ENCODE data around the gene ALG1.

DNA sequence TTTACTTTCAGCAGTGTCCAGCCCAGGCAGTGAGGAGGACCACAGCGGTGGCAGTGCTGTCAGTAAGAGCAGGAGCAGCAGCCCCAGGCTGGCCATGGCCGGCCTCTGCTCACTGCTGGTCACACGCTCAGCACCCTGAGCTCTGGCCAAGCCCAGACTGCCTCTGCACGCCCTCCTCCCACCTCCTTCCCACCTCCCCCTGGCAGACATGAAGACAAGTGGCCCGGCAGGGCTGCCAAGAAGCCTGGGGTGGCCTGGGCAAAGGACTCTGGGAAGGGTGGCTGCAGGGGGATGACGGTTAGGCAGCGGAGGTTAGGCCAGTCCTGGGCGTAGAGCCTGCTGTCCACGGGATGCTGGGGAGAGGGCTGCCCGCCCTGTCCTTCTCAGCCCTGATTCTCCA, 5.8 kb upstream of the ALG1 start, which contains the start of gene C16orf89:
- TF ChIP-seq EZH2phosphoT487 (IDR thresholded peaks at IDR 0.05; ENCODE audit: unreplicated experiment): no peak
- TF ChIP-seq CTCF (conservative IDR thresholded peaks at IDR 0.05; ENCODE audit: low read depth in 2 of 2): no peak
- TF ChIP-seq JUNB (IDR thresholded peaks at IDR 0.05; ENCODE audit: unreplicated experiment): no peak
- no peak for TF ChIP-seq POLR2AphosphoS5 (IDR thresholded peaks at IDR 0.05; ENCODE audit: low read depth)
- no peak for TF ChIP-seq ETS1 (IDR thresholded peaks at IDR 0.05)
- no peak for TF ChIP-seq CREB1 (CRISPR knock-in tag; IDR thresholded peaks at IDR 0.05; ENCODE audit: low read depth)
- TF ChIP-seq, protein P1, sequence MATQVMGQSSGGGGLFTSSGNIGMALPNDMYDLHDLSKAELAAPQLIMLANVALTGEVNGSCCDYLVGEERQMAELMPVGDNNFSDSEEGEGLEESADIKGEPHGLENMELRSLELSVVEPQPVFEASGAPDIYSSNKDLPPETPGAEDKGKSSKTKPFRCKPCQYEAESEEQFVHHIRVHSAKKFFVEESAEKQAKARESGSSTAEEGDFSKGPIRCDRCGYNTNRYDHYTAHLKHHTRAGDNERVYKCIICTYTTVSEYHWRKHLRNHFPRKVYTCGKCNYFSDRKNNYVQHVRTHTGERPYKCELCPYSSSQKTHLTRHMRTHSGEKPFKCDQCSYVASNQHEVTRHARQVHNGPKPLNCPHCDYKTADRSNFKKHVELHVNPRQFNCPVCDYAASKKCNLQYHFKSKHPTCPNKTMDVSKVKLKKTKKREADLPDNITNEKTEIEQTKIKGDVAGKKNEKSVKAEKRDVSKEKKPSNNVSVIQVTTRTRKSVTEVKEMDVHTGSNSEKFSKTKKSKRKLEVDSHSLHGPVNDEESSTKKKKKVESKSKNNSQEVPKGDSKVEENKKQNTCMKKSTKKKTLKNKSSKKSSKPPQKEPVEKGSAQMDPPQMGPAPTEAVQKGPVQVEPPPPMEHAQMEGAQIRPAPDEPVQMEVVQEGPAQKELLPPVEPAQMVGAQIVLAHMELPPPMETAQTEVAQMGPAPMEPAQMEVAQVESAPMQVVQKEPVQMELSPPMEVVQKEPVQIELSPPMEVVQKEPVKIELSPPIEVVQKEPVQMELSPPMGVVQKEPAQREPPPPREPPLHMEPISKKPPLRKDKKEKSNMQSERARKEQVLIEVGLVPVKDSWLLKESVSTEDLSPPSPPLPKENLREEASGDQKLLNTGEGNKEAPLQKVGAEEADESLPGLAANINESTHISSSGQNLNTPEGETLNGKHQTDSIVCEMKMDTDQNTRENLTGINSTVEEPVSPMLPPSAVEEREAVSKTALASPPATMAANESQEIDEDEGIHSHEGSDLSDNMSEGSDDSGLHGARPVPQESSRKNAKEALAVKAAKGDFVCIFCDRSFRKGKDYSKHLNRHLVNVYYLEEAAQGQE (IDR thresholded peaks at IDR 0.05; ENCODE audit: unreplicated experiment): no peak
- TF ChIP-seq EZH2 (IDR thresholded peaks at IDR 0.05; ENCODE audit: low read depth, unreplicated experiment): no peak

Measured in GM23338 (cell line).